Vagina (tissue), 2 donors: ENCODE data around the gene KRT5.

Source experiments
- POLR2A ChIP-seq, 2 donors: fragments of 450-650 bp; IDR thresholded peaks; one replicate each; pipeline ENCODE4 v1.6.1; 2017; ENCODE audit warnings: antibody characterized with exemption in 2 of 2, mild to moderate bottlenecking in 2 of 2, moderate library complexity in 2 of 2
- POLR2AphosphoS5 ChIP-seq, 2 donors: sonication (generic); formaldehyde crosslinking; IDR thresholded peaks; one replicate each; pipeline ENCODE4 v1.9.0; 2017; ENCODE audit warnings: antibody characterized with exemption in 2 of 2, mild to moderate bottlenecking in 2 of 2, low read depth in 1 of 2; ENCODE audit not compliant: insufficient read depth in 1 of 2
- TF ChIP-seq, protein P1 (sequence below), 3 experiments: fragments of 450-650 bp in 2 of 3; fragments of 200-600 bp in 1 of 3; sonication (generic) in 1 of 3; IDR thresholded peaks; one replicate each; pipeline ENCODE4 v1.5.1; 2017 to 2019; ENCODE audit warnings: antibody characterized with exemption in 3 of 3, mild to moderate bottlenecking in 2 of 3, moderate library complexity in 2 of 3

GRCh38 chr12:52515319-52515646 lies 4.9 kb downstream of the KRT5 start:
- TF ChIP-seq POLR2A (IDR thresholded peaks at IDR 0.05) (no peak), POLR2AphosphoS5 (IDR thresholded peaks at IDR 0.05; ENCODE audit: insufficient read depth in 1 of 2, low read depth in 1 of 2) (no peak)
- TF ChIP-seq, protein P1, sequence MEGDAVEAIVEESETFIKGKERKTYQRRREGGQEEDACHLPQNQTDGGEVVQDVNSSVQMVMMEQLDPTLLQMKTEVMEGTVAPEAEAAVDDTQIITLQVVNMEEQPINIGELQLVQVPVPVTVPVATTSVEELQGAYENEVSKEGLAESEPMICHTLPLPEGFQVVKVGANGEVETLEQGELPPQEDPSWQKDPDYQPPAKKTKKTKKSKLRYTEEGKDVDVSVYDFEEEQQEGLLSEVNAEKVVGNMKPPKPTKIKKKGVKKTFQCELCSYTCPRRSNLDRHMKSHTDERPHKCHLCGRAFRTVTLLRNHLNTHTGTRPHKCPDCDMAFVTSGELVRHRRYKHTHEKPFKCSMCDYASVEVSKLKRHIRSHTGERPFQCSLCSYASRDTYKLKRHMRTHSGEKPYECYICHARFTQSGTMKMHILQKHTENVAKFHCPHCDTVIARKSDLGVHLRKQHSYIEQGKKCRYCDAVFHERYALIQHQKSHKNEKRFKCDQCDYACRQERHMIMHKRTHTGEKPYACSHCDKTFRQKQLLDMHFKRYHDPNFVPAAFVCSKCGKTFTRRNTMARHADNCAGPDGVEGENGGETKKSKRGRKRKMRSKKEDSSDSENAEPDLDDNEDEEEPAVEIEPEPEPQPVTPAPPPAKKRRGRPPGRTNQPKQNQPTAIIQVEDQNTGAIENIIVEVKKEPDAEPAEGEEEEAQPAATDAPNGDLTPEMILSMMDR (IDR thresholded peaks at IDR 0.05) = no peak
